ENCODE measurements around the gene DHX32.
"Not testable (repeated sequence)": the region's sequence is repeated elsewhere in the genome, so short reads cannot be mapped to it uniquely, and the experiment has no call there.

DNA sequence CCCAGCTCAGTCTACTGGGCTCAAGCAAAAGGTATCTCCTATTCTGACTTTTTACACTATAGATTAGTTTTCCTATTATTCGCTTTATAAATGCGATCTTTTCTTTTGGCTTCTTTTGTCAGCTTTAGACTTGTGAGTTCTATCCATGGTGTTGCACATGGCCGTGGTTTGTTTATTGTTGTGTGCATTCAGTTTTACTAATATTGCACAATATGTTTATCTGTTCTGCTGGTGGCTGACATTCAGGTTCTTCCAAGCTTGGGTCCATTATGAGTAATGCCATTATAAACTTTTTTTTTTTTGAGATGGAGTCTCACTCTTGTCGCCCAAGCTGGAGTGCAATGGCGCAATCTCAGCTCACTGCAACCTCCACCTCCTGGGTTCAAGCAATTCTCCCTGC lies 46.2 kb upstream of the DHX32 start:
- TF ChIP-seq, protein P1, sequence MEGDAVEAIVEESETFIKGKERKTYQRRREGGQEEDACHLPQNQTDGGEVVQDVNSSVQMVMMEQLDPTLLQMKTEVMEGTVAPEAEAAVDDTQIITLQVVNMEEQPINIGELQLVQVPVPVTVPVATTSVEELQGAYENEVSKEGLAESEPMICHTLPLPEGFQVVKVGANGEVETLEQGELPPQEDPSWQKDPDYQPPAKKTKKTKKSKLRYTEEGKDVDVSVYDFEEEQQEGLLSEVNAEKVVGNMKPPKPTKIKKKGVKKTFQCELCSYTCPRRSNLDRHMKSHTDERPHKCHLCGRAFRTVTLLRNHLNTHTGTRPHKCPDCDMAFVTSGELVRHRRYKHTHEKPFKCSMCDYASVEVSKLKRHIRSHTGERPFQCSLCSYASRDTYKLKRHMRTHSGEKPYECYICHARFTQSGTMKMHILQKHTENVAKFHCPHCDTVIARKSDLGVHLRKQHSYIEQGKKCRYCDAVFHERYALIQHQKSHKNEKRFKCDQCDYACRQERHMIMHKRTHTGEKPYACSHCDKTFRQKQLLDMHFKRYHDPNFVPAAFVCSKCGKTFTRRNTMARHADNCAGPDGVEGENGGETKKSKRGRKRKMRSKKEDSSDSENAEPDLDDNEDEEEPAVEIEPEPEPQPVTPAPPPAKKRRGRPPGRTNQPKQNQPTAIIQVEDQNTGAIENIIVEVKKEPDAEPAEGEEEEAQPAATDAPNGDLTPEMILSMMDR (conservative IDR thresholded peaks at IDR 0.05; ENCODE audit: low read depth, low read length), result not testable (repeated sequence)
- TF ChIP-seq EZH2 (IDR thresholded peaks at IDR 0.05; ENCODE audit: borderline replicate concordance, low read depth, low read length, poor library complexity, severe bottlenecking), result not testable (repeated sequence)
